ENCODE data around the gene GPR148.

Gene GPR148

DNA sequence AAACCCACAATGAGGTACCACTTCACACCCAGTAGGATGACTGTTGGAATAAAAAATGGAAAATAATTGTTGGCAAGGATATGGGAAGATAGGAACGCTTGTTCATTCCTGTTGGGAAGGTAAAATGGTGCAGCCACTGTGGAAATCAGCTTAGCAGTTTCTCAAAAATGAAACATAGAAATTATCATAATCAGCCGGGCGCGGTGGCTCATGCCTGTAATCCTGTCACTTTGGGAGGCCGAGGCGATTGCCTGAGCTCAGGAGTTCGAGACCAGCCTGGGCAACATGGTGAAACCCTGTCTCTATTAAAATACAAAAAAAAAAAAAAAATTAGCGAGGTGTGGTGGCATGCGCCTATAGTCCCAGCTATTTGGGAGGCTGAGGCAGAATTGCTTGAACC, 49.9 kb downstream of the GPR148 start:
- no peak for DNase-seq
